ENCODE measurements around the gene GAN. TPM values are rescaled to one million over a fixed set of nuclear protein-coding genes. Genes with fewer than 3 reads are reported as not detected.
A peak's percentile ranks its signal among the peaks of the same experiment; 100 is the strongest.

GAN gene
- total RNA-seq, 2 experiments from 2014 or later: 10.0 to 10.7 TPM

GRCh38 chr16:81286190-81286589, 28.6 kb upstream of the GAN start:
- peaks cover 17% of the 10 kb centered on the region for H3K27me3 Mint-ChIP-seq
- no peaks in the 10 kb centered on the region for H3K9me3 Mint-ChIP-seq

GRCh38 chr16:81291117-81291516, 23.6 kb upstream of the GAN start:
- H3K4me1 Mint-ChIP-seq: no peaks in the 10 kb centered on the region
- H3K4me3 Mint-ChIP-seq: no peak overlapping the region
- no peak for DNase-seq
- no peaks in the 10 kb centered on the region for H3K36me3 Mint-ChIP-seq
- no peak overlapping the region for H3K27ac Mint-ChIP-seq
- H3K9me3 Mint-ChIP-seq: no peaks in the 10 kb centered on the region
- peaks cover 37% of the 10 kb centered on the region for H3K27me3 Mint-ChIP-seq

More at GRCh38 chr16:81286190-81286589, 28.6 kb upstream of the GAN start:
- no peaks in the 10 kb centered on the region for H3K36me3 Mint-ChIP-seq
- no peak overlapping the region for H3K4me3 Mint-ChIP-seq
- H3K4me1 Mint-ChIP-seq: no peaks in the 10 kb centered on the region
- no peak overlapping the region for H3K27ac Mint-ChIP-seq
- no peak for DNase-seq

- DNase-seq: no peak
- Mint-ChIP-seq H3K27me3 (peaks cover 34% of the 10 kb centered on the region), H3K36me3 (no peaks in the 10 kb centered on the region), H3K4me1 (no peaks in the 10 kb centered on the region), H3K9me3 (no peaks in the 10 kb centered on the region), H3K4me3 (no peak overlapping the region), H3K27ac (no peak overlapping the region)
Observed at GRCh38 chr16:81292936-81293335, 21.8 kb upstream of the GAN start.

- DNase-seq: no peak
- Mint-ChIP-seq H3K9me3 (no peaks in the 10 kb centered on the region), H3K4me1 (no peaks in the 10 kb centered on the region), H3K27me3 (peaks cover 30% of the 10 kb centered on the region), H3K4me3 (no peak overlapping the region), H3K36me3 (no peaks in the 10 kb centered on the region), H3K27ac (no peak overlapping the region)
Observed at GRCh38 chr16:81293909-81294802, 20.6 kb upstream of the GAN start.

GRCh38 chr16:81296631-81297030, 18.1 kb upstream of the GAN start:
- no peak overlapping the region for H3K4me3 Mint-ChIP-seq
- H3K27me3 Mint-ChIP-seq: peaks cover 17% of the 10 kb centered on the region
- no peak overlapping the region for H3K27ac Mint-ChIP-seq
- H3K4me1 Mint-ChIP-seq: peaks cover 3% of the 10 kb centered on the region
- no peak for DNase-seq
- no peaks in the 10 kb centered on the region for H3K9me3 Mint-ChIP-seq
- no peaks in the 10 kb centered on the region for H3K36me3 Mint-ChIP-seq

- no peak for DNase-seq
- Mint-ChIP-seq H3K27ac (no peak overlapping the region), H3K4me3 (no peak overlapping the region), H3K4me1 (peaks cover 42% of the 10 kb centered on the region), H3K36me3 (peaks cover 2% of the 10 kb centered on the region), H3K9me3 (peaks cover 1% of the 10 kb centered on the region), H3K27me3 (no peaks in the 10 kb centered on the region)
Observed at GRCh38 chr16:81307770-81308169, 7.0 kb upstream of the GAN start.

GRCh38 chr16:81310045-81310644, 4.6 kb upstream of the GAN start:
- Mint-ChIP-seq H3K9me3 (peaks cover 1% of the 10 kb centered on the region), H3K36me3 (peaks cover 4% of the 10 kb centered on the region), H3K4me1 (peaks cover 60% of the 10 kb centered on the region), H3K27ac (peak overlapping the region; percentile 69), H3K27me3 (no peaks in the 10 kb centered on the region), H3K4me3 (no peak overlapping the region)
- DNase-seq: no peak

GRCh38 chr16:81311762-81312161, 3.0 kb upstream of the GAN start:
- Mint-ChIP-seq H3K27ac (no peak overlapping the region), H3K4me3 (no peak overlapping the region), H3K27me3 (no peaks in the 10 kb centered on the region), H3K9me3 (no peaks in the 10 kb centered on the region), H3K36me3 (peaks cover 2% of the 10 kb centered on the region), H3K4me1 (peaks cover 65% of the 10 kb centered on the region)
- DNase-seq: no peak

GRCh38 chr16:81313701-81314602, 810 bp upstream of the GAN start:
- peaks cover 2% of the 10 kb centered on the region for H3K36me3 Mint-ChIP-seq
- peak overlapping the region; percentile 86 for H3K27ac Mint-ChIP-seq
- H3K4me3 Mint-ChIP-seq: peak overlapping the region; percentile 97
- no peak for DNase-seq
- peaks cover 62% of the 10 kb centered on the region for H3K4me1 Mint-ChIP-seq
- no peaks in the 10 kb centered on the region for H3K27me3 Mint-ChIP-seq
- H3K9me3 Mint-ChIP-seq: no peaks in the 10 kb centered on the region

- peaks cover 2% of the 10 kb centered on the region for H3K36me3 Mint-ChIP-seq
- peak; percentile 62 for DNase-seq
- peak overlapping the region; percentile 44 for H3K27ac Mint-ChIP-seq
- H3K4me1 Mint-ChIP-seq: peaks cover 59% of the 10 kb centered on the region
- peak overlapping the region; percentile 97 for H3K4me3 Mint-ChIP-seq
- H3K9me3 Mint-ChIP-seq: no peaks in the 10 kb centered on the region
- no peaks in the 10 kb centered on the region for H3K27me3 Mint-ChIP-seq
Observed at GRCh38 chr16:81315271-81316175, 761 bp downstream of the GAN start.

- DNase-seq: no peak
- peak overlapping the region; percentile 44 for H3K27ac Mint-ChIP-seq
- peak overlapping the region; percentile 83 for H3K4me3 Mint-ChIP-seq
- H3K36me3 Mint-ChIP-seq: peaks cover 2% of the 10 kb centered on the region
- no peaks in the 10 kb centered on the region for H3K9me3 Mint-ChIP-seq
- no peaks in the 10 kb centered on the region for H3K27me3 Mint-ChIP-seq
- H3K4me1 Mint-ChIP-seq: peaks cover 62% of the 10 kb centered on the region
Observed at GRCh38 chr16:81316176-81316496, 1.4 kb downstream of the GAN start.

- no peaks in the 10 kb centered on the region for H3K27me3 Mint-ChIP-seq
- H3K9me3 Mint-ChIP-seq: no peaks in the 10 kb centered on the region
- H3K4me1 Mint-ChIP-seq: peaks cover 54% of the 10 kb centered on the region
- no peak for DNase-seq
- H3K4me3 Mint-ChIP-seq: no peak overlapping the region
- H3K27ac Mint-ChIP-seq: no peak overlapping the region
- peaks cover 2% of the 10 kb centered on the region for H3K36me3 Mint-ChIP-seq
Observed at GRCh38 chr16:81318711-81319110, 3.9 kb downstream of the GAN start.

- no peaks in the 10 kb centered on the region for H3K9me3 Mint-ChIP-seq
- no peaks in the 10 kb centered on the region for H3K27me3 Mint-ChIP-seq
- H3K4me3 Mint-ChIP-seq: no peak overlapping the region
- no peak for DNase-seq
- H3K27ac Mint-ChIP-seq: no peak overlapping the region
- peaks cover 51% of the 10 kb centered on the region for H3K4me1 Mint-ChIP-seq
- peaks cover 4% of the 10 kb centered on the region for H3K36me3 Mint-ChIP-seq
Observed at GRCh38 chr16:81319221-81319912, 4.6 kb downstream of the GAN start.

GRCh38 chr16:81321039-81321438, 6.3 kb downstream of the GAN start:
- no peaks in the 10 kb centered on the region for H3K27me3 Mint-ChIP-seq
- H3K9me3 Mint-ChIP-seq: no peaks in the 10 kb centered on the region
- DNase-seq: no peak
- peaks cover 44% of the 10 kb centered on the region for H3K4me1 Mint-ChIP-seq
- H3K27ac Mint-ChIP-seq: no peak overlapping the region
- no peak overlapping the region for H3K4me3 Mint-ChIP-seq
- peaks cover 13% of the 10 kb centered on the region for H3K36me3 Mint-ChIP-seq
